Testis (tissue), 3 donors: Measurements from ENCODE around the gene TMEM185B. TPM values are rescaled to one million over a fixed set of nuclear protein-coding genes. Genes with fewer than 3 reads are reported as not detected.
A peak's percentile ranks its signal among the peaks of the same experiment; 100 is the strongest.

ENCODE experiments used
- DNase-seq: peaks from one replicate; pipeline ENCODE4 v3.0.0-alpha.2; 2019
- H3K27ac ChIP-seq, 2 donors: fragments of 200-600 bp; sonication (generic); one replicate each; pipeline ENCODE4 v1.5.1; 2019
- H3K27me3 ChIP-seq: fragments of 200-600 bp; sonication (generic); one replicate; pipeline ENCODE4 v1.5.1; 2019
- H3K36me3 ChIP-seq: fragments of 200-600 bp; sonication (generic); one replicate; pipeline ENCODE4 v1.5.1; 2017; ENCODE audit warnings: low read depth; ENCODE audit errors: missing control alignments
- H3K4me1 ChIP-seq: fragments of 200-600 bp; sonication (generic); one replicate; pipeline ENCODE4 v1.5.1; 2019
- H3K4me3 ChIP-seq, 2 donors: fragments of 200-600 bp; sonication (generic); one replicate each; pipeline ENCODE4 v1.5.1; 2017 to 2019
- H3K9me3 ChIP-seq: fragments of 200-600 bp; sonication (generic); one replicate; pipeline ENCODE4 v1.5.1; 2017
- CTCF ChIP-seq, 3 experiments: fragments of 450-650 bp in 2 of 3; fragments of 200-600 bp in 1 of 3; sonication (generic) in 1 of 3; IDR thresholded peaks; one replicate each; pipeline ENCODE4 v1.5.1; 2016 to 2019; ENCODE audit warnings: antibody characterized with exemption in 3 of 3, mild to moderate bottlenecking in 2 of 3, moderate library complexity in 1 of 3
- POLR2A ChIP-seq: fragments of 450-650 bp; IDR thresholded peaks from one replicate; pipeline ENCODE4 v1.6.1; 2017; ENCODE audit warnings: antibody characterized with exemption, mild to moderate bottlenecking, moderate library complexity
- WGBS, 2 donors: methylation state at CpG; one replicate each; pipeline ENCODE4 v1.1.5; 2018; 5-methylcytosine and 5-hydroxymethylcytosine counted together
- intact Hi-C: fragments of 100-400 bp; cut with DNase I; formaldehyde crosslinking; loops from one replicate; pipeline ENCODE4 v1.15.1; 2023; ENCODE audit warnings: low total_unique reads
- polyA plus RNA-seq: library from polyadenylated mRNA; stranded (reverse); fragments of 350-450 nt; fragmentation: Illumina TruSeq; extraction: RNeasy Lipid Tissue Mini Kit (QIAGEN cat#74804); gene quantifications from one replicate; pipeline ENCODE4 v1.2.3, GENCODE V29; 2014; ENCODE audit warnings: low read depth, low replicate concordance; ENCODE audit not compliant: insufficient read depth
- total RNA-seq, 2 donors: library from RNA; depleted of rRNA; stranded (reverse); fragments of >200 nt; gene quantifications; one replicate each; pipeline ENCODE4 v1.2.3, GENCODE V29; 2016

Gene TMEM185B
- total and polyA plus RNA-seq, 3 donors from 2014 or later, result 41.2 to 72.5 (median 63.4) TPM

GRCh38 chr2:120243875-120244553, 20.8 kb upstream of the TMEM185B start:
- H3K9me3 ChIP-seq, result no peaks in the 10 kb centered on the region
- no peak overlapping the region for H3K4me3 ChIP-seq
- WGBS, 2 donors, result 95 to 96% methylated on average over 9 of the region's 9 CpGs
- H3K27ac ChIP-seq, result no peak overlapping the region
- H3K36me3 ChIP-seq, result no peaks in the 10 kb centered on the region
- peaks cover 11% of the 10 kb centered on the region for H3K4me1 ChIP-seq
- intact Hi-C loops, result no loop called here
- H3K27me3 ChIP-seq, result no peaks in the 10 kb centered on the region
- no peak for DNase-seq
- TF ChIP-seq POLR2A (no peak), CTCF (IDR thresholded peaks at IDR 0.05) (no peak)

GRCh38 chr2:120243211-120243610, 20.0 kb upstream of the TMEM185B start:
- 68 to 78% methylated on average over 2 to 3 of the region's 3 CpGs for WGBS, 2 donors
- no peaks in the 10 kb centered on the region for H3K36me3 ChIP-seq
- no peaks in the 10 kb centered on the region for H3K9me3 ChIP-seq
- intact Hi-C loops, result no loop called here
- no peak overlapping the region for H3K4me3 ChIP-seq
- TF ChIP-seq CTCF (IDR thresholded peaks at IDR 0.05), result no peak
- no peak for TF ChIP-seq POLR2A
- H3K27me3 ChIP-seq, result no peaks in the 10 kb centered on the region
- no peak overlapping the region for H3K27ac ChIP-seq
- peaks cover 11% of the 10 kb centered on the region for H3K4me1 ChIP-seq
- DNase-seq, result no peak

- DNase-seq, result no peak
- Histone ChIP-seq H3K27me3 (no peaks in the 10 kb centered on the region), H3K4me1 (peaks cover 11% of the 10 kb centered on the region), H3K27ac (no peak overlapping the region), H3K9me3 (no peaks in the 10 kb centered on the region), H3K4me3 (no peak overlapping the region), H3K36me3 (no peaks in the 10 kb centered on the region)
- intact Hi-C loops, result no loop called here
- WGBS, 2 donors, result 85 to 88% methylated on average over 6 of the region's 6 CpGs
- no peak for TF ChIP-seq POLR2A
These were observed 18.5 kb upstream of the TMEM185B start for GRCh38 chr2:120241684-120242083.

GRCh38 chr2:120240901-120241429, 17.8 kb upstream of the TMEM185B start:
- 91 to 94% methylated on average over 6 to 10 of the region's 10 CpGs for WGBS, 2 donors
- intact Hi-C loops, result no loop called here
- no peaks in the 10 kb centered on the region for H3K27me3 ChIP-seq
- H3K4me3 ChIP-seq, result no peak overlapping the region
- H3K36me3 ChIP-seq, result no peaks in the 10 kb centered on the region
- DNase-seq, result no peak
- peaks cover 11% of the 10 kb centered on the region for H3K4me1 ChIP-seq
- no peak for TF ChIP-seq POLR2A
- no peak for TF ChIP-seq CTCF (IDR thresholded peaks at IDR 0.05)
- no peak overlapping the region for H3K27ac ChIP-seq
- H3K9me3 ChIP-seq, result no peaks in the 10 kb centered on the region

GRCh38 chr2:120239488-120240287, 16.5 kb upstream of the TMEM185B start:
- no peaks in the 10 kb centered on the region for H3K36me3 ChIP-seq
- DNase-seq, result no peak
- 36 to 48% methylated on average over 11 to 22 of the region's 22 CpGs for WGBS, 2 donors
- H3K4me1 ChIP-seq, result peaks cover 5% of the 10 kb centered on the region
- H3K27ac ChIP-seq, result peak overlapping the region in 1 of 2 donors; percentile 35
- no peaks in the 10 kb centered on the region for H3K9me3 ChIP-seq
- H3K27me3 ChIP-seq, result no peaks in the 10 kb centered on the region
- TF ChIP-seq CTCF (IDR thresholded peaks at IDR 0.05) (no peak), POLR2A (no peak)
- intact Hi-C loops, result no loop called here
- no peak overlapping the region for H3K4me3 ChIP-seq
